ENCODE results near the gene KLHL18. TPM values are rescaled to one million over a fixed set of nuclear protein-coding genes. Genes with fewer than 3 reads are reported as not detected.

KLHL18 gene
- total RNA-seq, 1 donor from 2014 or later, result 41.8 TPM

GRCh38 chr3:47376393-47376792 is 93.6 kb downstream of the KLHL18 start:
- DNase-seq (ENCODE audit: low spot score), result no peak
- Mint-ChIP-seq H3K4me3 (ENCODE audit: unreplicated experiment) (no peak overlapping the region), H3K27ac (ENCODE audit: unreplicated experiment) (no peak overlapping the region), H3K9me3 (ENCODE audit: unreplicated experiment) (no peaks in the 10 kb centered on the region), H3K27me3 (ENCODE audit: unreplicated experiment) (peaks cover 7% of the 10 kb centered on the region), H3K36me3 (ENCODE audit: low read depth, unreplicated experiment) (peaks cover 12% of the 10 kb centered on the region), H3K4me1 (ENCODE audit: unreplicated experiment) (peaks cover 27% of the 10 kb centered on the region)
- TF ChIP-seq CTCF (IDR thresholded peaks at IDR 0.05; ENCODE audit: unreplicated experiment), result no peak

GRCh38 chr3:47377186-47377585 is 94.4 kb downstream of the KLHL18 start:
- Mint-ChIP-seq H3K4me3 (ENCODE audit: unreplicated experiment) (peak overlapping the region; percentile 29), H3K9me3 (ENCODE audit: unreplicated experiment) (no peaks in the 10 kb centered on the region), H3K27me3 (ENCODE audit: unreplicated experiment) (peaks cover 6% of the 10 kb centered on the region), H3K27ac (ENCODE audit: unreplicated experiment) (no peak overlapping the region), H3K36me3 (ENCODE audit: low read depth, unreplicated experiment) (peaks cover 12% of the 10 kb centered on the region), H3K4me1 (ENCODE audit: unreplicated experiment) (peaks cover 29% of the 10 kb centered on the region)
- no peak for DNase-seq (ENCODE audit: low spot score)
- TF ChIP-seq CTCF (IDR thresholded peaks at IDR 0.05; ENCODE audit: unreplicated experiment), result no peak

GRCh38 chr3:47378869-47379268 is 96.1 kb downstream of the KLHL18 start:
- peaks cover 6% of the 10 kb centered on the region for H3K27me3 Mint-ChIP-seq (ENCODE audit: unreplicated experiment)
- no peaks in the 10 kb centered on the region for H3K9me3 Mint-ChIP-seq (ENCODE audit: unreplicated experiment)
- no peak for TF ChIP-seq CTCF (IDR thresholded peaks at IDR 0.05; ENCODE audit: unreplicated experiment)
- peaks cover 14% of the 10 kb centered on the region for H3K36me3 Mint-ChIP-seq (ENCODE audit: low read depth, unreplicated experiment)
- DNase-seq (ENCODE audit: low spot score), result no peak
- H3K27ac Mint-ChIP-seq (ENCODE audit: unreplicated experiment), result no peak overlapping the region
- peaks cover 35% of the 10 kb centered on the region for H3K4me1 Mint-ChIP-seq (ENCODE audit: unreplicated experiment)
- H3K4me3 Mint-ChIP-seq (ENCODE audit: unreplicated experiment), result no peak overlapping the region

GRCh38 chr3:47379411-47379899 is 96.7 kb downstream of the KLHL18 start:
- Mint-ChIP-seq H3K36me3 (ENCODE audit: low read depth, unreplicated experiment) (peaks cover 15% of the 10 kb centered on the region), H3K4me3 (ENCODE audit: unreplicated experiment) (peak overlapping the region; percentile 99), H3K27ac (ENCODE audit: unreplicated experiment) (peak overlapping the region; percentile 98), H3K27me3 (ENCODE audit: unreplicated experiment) (peaks cover 6% of the 10 kb centered on the region), H3K9me3 (ENCODE audit: unreplicated experiment) (no peaks in the 10 kb centered on the region), H3K4me1 (ENCODE audit: unreplicated experiment) (peaks cover 35% of the 10 kb centered on the region)
- no peak for TF ChIP-seq CTCF (IDR thresholded peaks at IDR 0.05; ENCODE audit: unreplicated experiment)
- DNase-seq (ENCODE audit: low spot score), result no peak

DNA sequence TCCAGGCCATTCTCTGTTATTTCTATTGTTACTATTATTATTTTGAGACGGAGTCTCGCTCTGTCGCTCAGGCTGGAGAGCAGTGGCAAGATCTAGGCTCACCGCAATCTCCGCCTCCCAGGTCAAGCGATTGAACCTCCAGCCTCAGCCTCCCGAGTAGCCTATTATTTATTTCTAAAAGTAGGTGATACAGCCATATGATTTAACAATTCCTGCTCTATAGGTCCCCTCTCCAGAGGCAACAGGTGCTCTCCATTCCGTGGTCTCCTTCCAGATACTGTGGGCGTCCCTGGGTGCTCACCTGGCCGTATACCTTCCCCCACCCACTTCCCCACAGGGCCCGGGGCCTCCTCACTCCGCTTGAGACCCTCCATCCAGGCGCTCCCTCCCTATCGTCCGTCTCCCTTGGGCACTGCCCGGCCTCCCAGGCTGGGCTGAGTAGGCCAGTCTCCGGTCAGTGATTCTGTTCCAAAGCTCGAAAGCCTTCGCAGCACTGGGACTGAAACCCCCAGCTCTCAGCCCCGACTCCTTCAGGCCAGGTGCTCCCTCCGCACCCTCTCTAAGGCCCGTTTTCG is 97.4 kb downstream of the KLHL18 start:
- no peak for DNase-seq (ENCODE audit: low spot score)
- Mint-ChIP-seq H3K27me3 (ENCODE audit: unreplicated experiment) (peaks cover 6% of the 10 kb centered on the region), H3K9me3 (ENCODE audit: unreplicated experiment) (no peaks in the 10 kb centered on the region), H3K27ac (ENCODE audit: unreplicated experiment) (peak overlapping the region; percentile 98), H3K4me3 (ENCODE audit: unreplicated experiment) (peak overlapping the region; percentile 99), H3K4me1 (ENCODE audit: unreplicated experiment) (peaks cover 35% of the 10 kb centered on the region), H3K36me3 (ENCODE audit: low read depth, unreplicated experiment) (peaks cover 15% of the 10 kb centered on the region)
- no peak for TF ChIP-seq CTCF (IDR thresholded peaks at IDR 0.05; ENCODE audit: unreplicated experiment)
